ENCODE data around the gene HEATR5A. TPM values are rescaled to one million over a fixed set of nuclear protein-coding genes. Genes with fewer than 3 reads are reported as not detected.
"Not testable (repeated sequence)": the region's sequence is repeated elsewhere in the genome, so short reads cannot be mapped to it uniquely, and the experiment has no call there.

HEATR5A gene
- total RNA-seq, 4 donors from 2014 or later: 33.8 to 39.9 (median 35.5) TPM

- no peak overlapping the region for H3K27ac ChIP-seq
- 91% methylated on average over 4 of the region's 4 CpGs; no CpG with 5 or more reads in 1 of the 2 donors for WGBS, 2 donors (ENCODE audit: low coverage in 1 of 2)
- no peaks in the 10 kb centered on the region for H3K9me3 ChIP-seq
- no peak overlapping the region for H3K4me3 ChIP-seq
- no peaks in the 10 kb centered on the region for H3K27me3 ChIP-seq
- H3K4me1 ChIP-seq: no peaks in the 10 kb centered on the region
- H3K36me3 ChIP-seq: peaks cover 0 to 77% of the 10 kb centered on the region in 2 donors
- TF ChIP-seq CTCF (IDR thresholded peaks at IDR 0.05) (no peak), EP300 (IDR thresholded peaks at IDR 0.05) (no peak), POLR2AphosphoS5 (IDR thresholded peaks at IDR 0.05) (no peak), POLR2A (IDR thresholded peaks at IDR 0.05) (no peak)
- no peak for ATAC-seq
Measured at GRCh38 chr14:31362746-31363145, 57.6 kb downstream of the HEATR5A start.

GRCh38 chr14:31361761-31362160 lies 58.6 kb downstream of the HEATR5A start:
- not testable (repeated sequence) for ATAC-seq, H3K27ac ChIP-seq, H3K9me3 ChIP-seq, H3K27me3 ChIP-seq, H3K4me1 ChIP-seq, H3K4me3 ChIP-seq
- H3K36me3 ChIP-seq: peaks cover 0 to 81% of the 10 kb centered on the region in 2 donors
- 84 to 96% methylated on average over 3 to 4 of the region's 4 CpGs for WGBS, 2 donors (ENCODE audit: low coverage in 1 of 2)

- WGBS, 2 donors (ENCODE audit: low coverage in 1 of 2): 75 to 78% methylated on average over 3 of the region's 3 CpGs
- peaks cover 0 to 81% of the 10 kb centered on the region in 2 donors for H3K36me3 ChIP-seq
- H3K27me3 ChIP-seq: no peaks in the 10 kb centered on the region
Measured at GRCh38 chr14:31360919-31361662, 59.3 kb downstream of the HEATR5A start.

GRCh38 chr14:31357279-31357678 lies 63.1 kb downstream of the HEATR5A start:
- ATAC-seq: no peak
- Histone ChIP-seq H3K36me3 (peaks cover 0 to 51% of the 10 kb centered on the region in 2 donors), H3K4me3 (no peak overlapping the region), H3K4me1 (peaks cover 0 to 13% (median 0%) of the 10 kb centered on the region in 3 donors), H3K27ac (no peak overlapping the region), H3K27me3 (no peaks in the 10 kb centered on the region), H3K9me3 (no peaks in the 10 kb centered on the region)
- TF ChIP-seq EP300 (IDR thresholded peaks at IDR 0.05) (no peak), CTCF (IDR thresholded peaks at IDR 0.05) (no peak), POLR2A (IDR thresholded peaks at IDR 0.05) (no peak), POLR2AphosphoS5 (IDR thresholded peaks at IDR 0.05) (no peak)
- 58 to 65% methylated on average over 3 of the region's 3 CpGs for WGBS, 2 donors (ENCODE audit: low coverage in 1 of 2)

More at GRCh38 chr14:31360919-31361662, 59.3 kb downstream of the HEATR5A start:
- no peak for ATAC-seq
- TF ChIP-seq EP300 (IDR thresholded peaks at IDR 0.05): no peak
- TF ChIP-seq CTCF (IDR thresholded peaks at IDR 0.05): no peak
- no peak for TF ChIP-seq POLR2A (IDR thresholded peaks at IDR 0.05)
- TF ChIP-seq POLR2AphosphoS5 (IDR thresholded peaks at IDR 0.05): no peak
- H3K27ac ChIP-seq: no peak overlapping the region
- H3K4me3 ChIP-seq: no peak overlapping the region
- no peaks in the 10 kb centered on the region for H3K9me3 ChIP-seq
- peaks cover 0 to 5% (median 0%) of the 10 kb centered on the region in 3 donors for H3K4me1 ChIP-seq

- Histone ChIP-seq H3K27me3 (no peaks in the 10 kb centered on the region), H3K4me1 (peaks cover 0 to 2% (median 0%) of the 10 kb centered on the region in 3 donors), H3K4me3 (no peak overlapping the region), H3K9me3 (no peaks in the 10 kb centered on the region), H3K27ac (no peak overlapping the region), H3K36me3 (peaks cover 6 to 91% of the 10 kb centered on the region in 2 donors)
- ATAC-seq: no peak
- TF ChIP-seq POLR2A (IDR thresholded peaks at IDR 0.05) (no peak), POLR2AphosphoS5 (IDR thresholded peaks at IDR 0.05) (no peak)
- 91 to 100% methylated on average over 2 of the region's 2 CpGs for WGBS, 2 donors (ENCODE audit: low coverage in 1 of 2)
Measured at GRCh38 chr14:31346097-31346496, 74.3 kb downstream of the HEATR5A start.

GRCh38 chr14:31341280-31341679 lies 79.1 kb downstream of the HEATR5A start:
- H3K4me1 ChIP-seq: peaks cover 0 to 17% (median 0%) of the 10 kb centered on the region in 3 donors
- H3K4me3 ChIP-seq: no peak overlapping the region
- H3K9me3 ChIP-seq: no peaks in the 10 kb centered on the region
- H3K27me3 ChIP-seq: no peaks in the 10 kb centered on the region
- ATAC-seq: no peak
- no peak for TF ChIP-seq POLR2A (IDR thresholded peaks at IDR 0.05)
- TF ChIP-seq EP300 (IDR thresholded peaks at IDR 0.05): no peak
- no peak overlapping the region for H3K27ac ChIP-seq
- WGBS, 2 donors (ENCODE audit: low coverage in 1 of 2): 90 to 97% methylated on average over 2 to 3 of the region's 3 CpGs
- H3K36me3 ChIP-seq: peaks cover 0 to 72% of the 10 kb centered on the region in 2 donors

All from gastroesophageal sphincter (tissue), 4 donors.